ENCODE results near the gene OR8D1. TPM values are rescaled to one million over a fixed set of nuclear protein-coding genes. Genes with fewer than 3 reads are reported as not detected.
"Not testable (repeated sequence)": the region's sequence is repeated elsewhere in the genome, so short reads cannot be mapped to it uniquely, and the experiment has no call there.

The OR8D1 gene
- total RNA-seq, 1 experiment from 2014 or later = 0.41 TPM

- ChIA-PET CTCF (interaction anchor here (0.6 to 1.0 kb wide), 4 partner anchors 50 to 208 kb away, joined by 3 to 9 read pairs (median 6); no protein-coding TSS in a partner anchor), POLR2A (ENCODE audit: low non-redundant PET) (no interaction called here)
- Histone ChIP-seq H3K4me1 (ENCODE audit: insufficient read depth, low read length, poor library complexity, severe bottlenecking) (no peaks in the 10 kb centered on the region), H3K27me3 (replicated peaks; ENCODE audit: insufficient read depth, low read depth, low read length, poor library complexity) (no peaks in the 10 kb centered on the region), H3K9me3 (ENCODE audit: low read depth, low read length, poor library complexity, severe bottlenecking) (no peaks in the 10 kb centered on the region), H3K4me3 (ENCODE audit: low read depth, low read length, poor library complexity, severe bottlenecking) (no peak overlapping the region), H3K27ac (ENCODE audit: low read depth, low read length, poor library complexity, severe bottlenecking) (no peak overlapping the region), H3K36me3 (ENCODE audit: insufficient read depth, low read length, poor library complexity, severe bottlenecking) (no peaks in the 10 kb centered on the region)
- intact Hi-C loops (cut with micrococcal nuclease; ENCODE audit: unreplicated experiment) = no loop called here
- no peak for DNase-seq (ENCODE audit: low spot score)
- no TSS peak for BruUV-seq (replicated peaks)
- no peak for TF ChIP-seq EZH2 (IDR thresholded peaks at IDR 0.05; ENCODE audit: borderline replicate concordance, low read depth, low read length, poor library complexity, severe bottlenecking)
- TF ChIP-seq CTCF (conservative IDR thresholded peaks at IDR 0.05; ENCODE audit: low read depth, low read length) = no peak
These were observed 36.5 kb downstream of the OR8D1 start for GRCh38 chr11:124277207-124277606.

GRCh38 chr11:124276081-124276480 is 37.7 kb downstream of the OR8D1 start:
- TF ChIP-seq EZH2 (IDR thresholded peaks at IDR 0.05; ENCODE audit: borderline replicate concordance, low read depth, low read length, poor library complexity, severe bottlenecking) (no peak), CTCF (conservative IDR thresholded peaks at IDR 0.05; ENCODE audit: low read depth, low read length) (no peak)
- POLR2A ChIA-PET (ENCODE audit: low non-redundant PET) = no interaction called here
- Histone ChIP-seq H3K4me3 (ENCODE audit: low read depth, low read length, poor library complexity, severe bottlenecking) (no peak overlapping the region), H3K36me3 (ENCODE audit: insufficient read depth, low read length, poor library complexity, severe bottlenecking) (no peaks in the 10 kb centered on the region), H3K9me3 (ENCODE audit: low read depth, low read length, poor library complexity, severe bottlenecking) (no peaks in the 10 kb centered on the region), H3K27ac (ENCODE audit: low read depth, low read length, poor library complexity, severe bottlenecking) (no peak overlapping the region), H3K4me1 (ENCODE audit: insufficient read depth, low read length, poor library complexity, severe bottlenecking) (no peaks in the 10 kb centered on the region), H3K27me3 (replicated peaks; ENCODE audit: insufficient read depth, low read depth, low read length, poor library complexity) (no peaks in the 10 kb centered on the region)
- intact Hi-C loops (cut with micrococcal nuclease; ENCODE audit: unreplicated experiment) = no loop called here
- CTCF ChIA-PET = no interaction called here
- DNase-seq (ENCODE audit: low spot score) = no peak
- BruUV-seq (replicated peaks) = no TSS peak

GRCh38 chr11:124274000-124274399 is 39.7 kb downstream of the OR8D1 start:
- no TSS peak for BruUV-seq (replicated peaks)
- no peak for DNase-seq (ENCODE audit: low spot score)
- Histone ChIP-seq H3K9me3 (ENCODE audit: low read depth, low read length, poor library complexity, severe bottlenecking) (no peaks in the 10 kb centered on the region), H3K27me3 (replicated peaks; ENCODE audit: insufficient read depth, low read depth, low read length, poor library complexity) (no peaks in the 10 kb centered on the region), H3K4me1 (ENCODE audit: insufficient read depth, low read length, poor library complexity, severe bottlenecking) (no peaks in the 10 kb centered on the region), H3K4me3 (ENCODE audit: low read depth, low read length, poor library complexity, severe bottlenecking) (no peak overlapping the region), H3K36me3 (ENCODE audit: insufficient read depth, low read length, poor library complexity, severe bottlenecking) (no peaks in the 10 kb centered on the region), H3K27ac (ENCODE audit: low read depth, low read length, poor library complexity, severe bottlenecking) (no peak overlapping the region)
- ChIA-PET CTCF (no interaction called here), POLR2A (ENCODE audit: low non-redundant PET) (no interaction called here)
- intact Hi-C loops (cut with micrococcal nuclease; ENCODE audit: unreplicated experiment) = no loop called here
- TF ChIP-seq CTCF (conservative IDR thresholded peaks at IDR 0.05; ENCODE audit: low read depth, low read length) (no peak), EZH2 (IDR thresholded peaks at IDR 0.05; ENCODE audit: borderline replicate concordance, low read depth, low read length, poor library complexity, severe bottlenecking) (no peak)

GRCh38 chr11:124270886-124271285 is 42.9 kb downstream of the OR8D1 start:
- POLR2A ChIA-PET (ENCODE audit: low non-redundant PET); H3K4me1 ChIP-seq (ENCODE audit: insufficient read depth, low read length, poor library complexity, severe bottlenecking); H3K4me3 ChIP-seq (ENCODE audit: low read depth, low read length, poor library complexity, severe bottlenecking); H3K27me3 ChIP-seq (replicated peaks; ENCODE audit: insufficient read depth, low read depth, low read length, poor library complexity); H3K36me3 ChIP-seq (ENCODE audit: insufficient read depth, low read length, poor library complexity, severe bottlenecking); H3K27ac ChIP-seq (ENCODE audit: low read depth, low read length, poor library complexity, severe bottlenecking); CTCF ChIA-PET; DNase-seq (ENCODE audit: low spot score); BruUV-seq (replicated peaks); intact Hi-C loops (cut with micrococcal nuclease; ENCODE audit: unreplicated experiment); H3K9me3 ChIP-seq (ENCODE audit: low read depth, low read length, poor library complexity, severe bottlenecking): not testable (repeated sequence)

GRCh38 chr11:124265041-124265440 is 48.7 kb downstream of the OR8D1 start:
- H3K4me3 ChIP-seq (ENCODE audit: low read depth, low read length, poor library complexity, severe bottlenecking); H3K9me3 ChIP-seq (ENCODE audit: low read depth, low read length, poor library complexity, severe bottlenecking); CTCF ChIA-PET; DNase-seq (ENCODE audit: low spot score); intact Hi-C loops (cut with micrococcal nuclease; ENCODE audit: unreplicated experiment); H3K27me3 ChIP-seq (replicated peaks; ENCODE audit: insufficient read depth, low read depth, low read length, poor library complexity); H3K27ac ChIP-seq (ENCODE audit: low read depth, low read length, poor library complexity, severe bottlenecking); H3K4me1 ChIP-seq (ENCODE audit: insufficient read depth, low read length, poor library complexity, severe bottlenecking); POLR2A ChIA-PET (ENCODE audit: low non-redundant PET); BruUV-seq (replicated peaks); H3K36me3 ChIP-seq (ENCODE audit: insufficient read depth, low read length, poor library complexity, severe bottlenecking): not testable (repeated sequence)
